Measurements from ENCODE around the gene GPR162.

GPR162 gene

DNA sequence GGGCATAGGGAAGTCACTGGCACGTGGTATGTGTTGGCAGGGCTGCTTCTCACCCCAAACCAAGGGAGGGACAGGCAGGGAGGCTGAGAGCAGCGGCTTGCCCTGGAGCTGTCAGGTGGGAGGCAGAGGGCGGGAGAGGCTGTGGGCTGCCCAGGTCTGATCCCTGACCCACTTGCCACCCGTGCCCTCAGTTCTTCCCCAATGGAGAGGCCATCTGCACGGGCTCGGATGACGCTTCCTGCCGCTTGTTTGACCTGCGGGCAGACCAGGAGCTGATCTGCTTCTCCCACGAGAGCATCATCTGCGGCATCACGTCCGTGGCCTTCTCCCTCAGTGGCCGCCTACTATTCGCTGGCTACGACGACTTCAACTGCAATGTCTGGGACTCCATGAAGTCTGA, 23.8 kb downstream of the GPR162 start:
- TF ChIP-seq, protein P1, sequence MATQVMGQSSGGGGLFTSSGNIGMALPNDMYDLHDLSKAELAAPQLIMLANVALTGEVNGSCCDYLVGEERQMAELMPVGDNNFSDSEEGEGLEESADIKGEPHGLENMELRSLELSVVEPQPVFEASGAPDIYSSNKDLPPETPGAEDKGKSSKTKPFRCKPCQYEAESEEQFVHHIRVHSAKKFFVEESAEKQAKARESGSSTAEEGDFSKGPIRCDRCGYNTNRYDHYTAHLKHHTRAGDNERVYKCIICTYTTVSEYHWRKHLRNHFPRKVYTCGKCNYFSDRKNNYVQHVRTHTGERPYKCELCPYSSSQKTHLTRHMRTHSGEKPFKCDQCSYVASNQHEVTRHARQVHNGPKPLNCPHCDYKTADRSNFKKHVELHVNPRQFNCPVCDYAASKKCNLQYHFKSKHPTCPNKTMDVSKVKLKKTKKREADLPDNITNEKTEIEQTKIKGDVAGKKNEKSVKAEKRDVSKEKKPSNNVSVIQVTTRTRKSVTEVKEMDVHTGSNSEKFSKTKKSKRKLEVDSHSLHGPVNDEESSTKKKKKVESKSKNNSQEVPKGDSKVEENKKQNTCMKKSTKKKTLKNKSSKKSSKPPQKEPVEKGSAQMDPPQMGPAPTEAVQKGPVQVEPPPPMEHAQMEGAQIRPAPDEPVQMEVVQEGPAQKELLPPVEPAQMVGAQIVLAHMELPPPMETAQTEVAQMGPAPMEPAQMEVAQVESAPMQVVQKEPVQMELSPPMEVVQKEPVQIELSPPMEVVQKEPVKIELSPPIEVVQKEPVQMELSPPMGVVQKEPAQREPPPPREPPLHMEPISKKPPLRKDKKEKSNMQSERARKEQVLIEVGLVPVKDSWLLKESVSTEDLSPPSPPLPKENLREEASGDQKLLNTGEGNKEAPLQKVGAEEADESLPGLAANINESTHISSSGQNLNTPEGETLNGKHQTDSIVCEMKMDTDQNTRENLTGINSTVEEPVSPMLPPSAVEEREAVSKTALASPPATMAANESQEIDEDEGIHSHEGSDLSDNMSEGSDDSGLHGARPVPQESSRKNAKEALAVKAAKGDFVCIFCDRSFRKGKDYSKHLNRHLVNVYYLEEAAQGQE (IDR thresholded peaks at IDR 0.05; ENCODE audit: insufficient read depth in 1 of 2, low read depth in 2 of 2, low read length in 2 of 2), result no peak
- TF ChIP-seq TAF1 (IDR thresholded peaks at IDR 0.05; ENCODE audit: borderline replicate concordance, insufficient read depth, low read length) (no peak), POLR2AphosphoS5 (IDR thresholded peaks at IDR 0.05; ENCODE audit: low read depth, low read length) (no peak)

DNA sequence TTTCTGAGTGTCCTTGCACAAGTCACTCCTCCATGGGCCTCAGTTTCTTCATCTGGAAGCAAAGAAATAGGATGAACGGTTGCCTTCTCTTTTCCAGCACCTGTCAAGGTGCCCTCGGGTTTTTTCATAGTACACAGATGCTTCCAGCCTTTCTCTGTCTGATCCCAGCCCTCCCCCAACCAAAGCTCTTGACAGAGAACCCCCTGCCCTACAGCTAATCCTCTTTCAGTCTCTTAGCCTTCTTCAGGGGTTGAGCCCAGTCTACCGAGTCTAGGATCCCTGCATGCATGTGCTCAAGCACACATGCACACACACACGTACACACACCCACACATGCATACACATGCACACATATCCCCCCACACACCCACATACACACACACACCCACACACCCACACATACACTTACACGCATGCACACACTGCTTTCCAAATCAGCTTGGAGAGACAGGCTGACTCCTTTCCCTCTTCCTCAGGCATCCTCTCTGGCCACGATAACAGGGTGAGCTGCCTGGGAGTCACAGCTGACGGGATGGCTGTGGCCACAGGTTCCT, 24.8 kb downstream of the GPR162 start:
- TF ChIP-seq SIN3A (IDR thresholded peaks at IDR 0.05; ENCODE audit: borderline replicate concordance, insufficient read depth, low read length), result no peak
- TF ChIP-seq FOXP2 (optimal IDR thresholded peaks at IDR 0.05; ENCODE audit: borderline replicate concordance, extremely low read depth, extremely low read length, insufficient read depth), result no peak
- no peak for TF ChIP-seq TAF1 (IDR thresholded peaks at IDR 0.05; ENCODE audit: borderline replicate concordance, insufficient read depth, low read length)
- no peak for TF ChIP-seq POLR2AphosphoS5 (IDR thresholded peaks at IDR 0.05; ENCODE audit: low read depth, low read length)

DNA sequence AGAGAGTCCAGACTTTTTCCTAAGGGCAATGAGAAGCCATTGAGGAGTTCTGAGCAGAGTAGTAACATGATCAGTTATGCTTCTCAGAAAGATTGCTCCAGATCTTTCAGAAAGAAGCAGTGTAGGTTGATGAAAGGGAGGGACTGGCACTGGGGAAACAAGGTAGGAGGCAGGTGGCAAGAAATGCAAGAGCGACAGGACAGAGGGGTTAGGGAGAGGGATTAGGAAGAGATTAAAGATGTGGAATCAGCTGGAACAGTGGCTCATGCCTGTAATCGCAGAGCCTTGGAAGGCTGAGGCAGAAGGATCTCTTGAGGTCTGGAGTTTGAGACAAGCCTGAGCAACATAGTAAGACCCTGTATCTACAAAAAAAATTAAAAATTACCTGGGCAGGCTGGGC, 26.1 kb downstream of the GPR162 start:
- no peak for TF ChIP-seq TAF1 (IDR thresholded peaks at IDR 0.05; ENCODE audit: borderline replicate concordance, insufficient read depth, low read length)
- no peak for TF ChIP-seq FOXP2 (optimal IDR thresholded peaks at IDR 0.05; ENCODE audit: borderline replicate concordance, extremely low read depth, extremely low read length, insufficient read depth)
- no peak for TF ChIP-seq POLR2AphosphoS5 (IDR thresholded peaks at IDR 0.05; ENCODE audit: low read depth, low read length)
- TF ChIP-seq, protein P1 (IDR thresholded peaks at IDR 0.05; ENCODE audit: insufficient read depth in 1 of 2, low read depth in 2 of 2, low read length in 2 of 2), result no peak
- TF ChIP-seq SIN3A (IDR thresholded peaks at IDR 0.05; ENCODE audit: borderline replicate concordance, insufficient read depth, low read length), result no peak

DNA sequence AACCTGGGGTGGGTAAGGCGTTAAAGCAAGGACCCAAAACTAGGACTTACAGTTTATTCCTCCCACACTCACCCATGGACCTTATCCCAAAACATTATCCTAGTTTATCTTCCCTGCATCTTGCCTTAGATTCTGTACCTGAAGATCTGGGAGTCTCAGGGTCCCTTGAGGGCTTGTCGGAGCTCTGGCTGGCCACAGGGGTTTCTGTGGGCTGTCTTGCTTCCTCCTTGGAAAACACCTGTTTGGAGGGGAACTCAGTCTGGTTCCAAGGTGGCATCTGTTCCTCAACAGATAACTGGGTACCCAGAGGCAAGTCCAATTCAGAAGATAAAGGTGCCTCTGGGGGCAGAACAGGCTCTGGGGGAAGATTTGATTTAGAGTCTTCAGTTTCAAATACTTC, 27.8 kb downstream of the GPR162 start:
- TF ChIP-seq TAF1 (IDR thresholded peaks at IDR 0.05; ENCODE audit: borderline replicate concordance, insufficient read depth, low read length) (no peak), FOXP2 (optimal IDR thresholded peaks at IDR 0.05; ENCODE audit: borderline replicate concordance, extremely low read depth, extremely low read length, insufficient read depth) (no peak), POLR2AphosphoS5 (IDR thresholded peaks at IDR 0.05; ENCODE audit: low read depth, low read length) (no peak), SIN3A (IDR thresholded peaks at IDR 0.05; ENCODE audit: borderline replicate concordance, insufficient read depth, low read length) (no peak)
- TF ChIP-seq, protein P1 (IDR thresholded peaks at IDR 0.05; ENCODE audit: insufficient read depth in 1 of 2, low read depth in 2 of 2, low read length in 2 of 2), result no peak

DNA sequence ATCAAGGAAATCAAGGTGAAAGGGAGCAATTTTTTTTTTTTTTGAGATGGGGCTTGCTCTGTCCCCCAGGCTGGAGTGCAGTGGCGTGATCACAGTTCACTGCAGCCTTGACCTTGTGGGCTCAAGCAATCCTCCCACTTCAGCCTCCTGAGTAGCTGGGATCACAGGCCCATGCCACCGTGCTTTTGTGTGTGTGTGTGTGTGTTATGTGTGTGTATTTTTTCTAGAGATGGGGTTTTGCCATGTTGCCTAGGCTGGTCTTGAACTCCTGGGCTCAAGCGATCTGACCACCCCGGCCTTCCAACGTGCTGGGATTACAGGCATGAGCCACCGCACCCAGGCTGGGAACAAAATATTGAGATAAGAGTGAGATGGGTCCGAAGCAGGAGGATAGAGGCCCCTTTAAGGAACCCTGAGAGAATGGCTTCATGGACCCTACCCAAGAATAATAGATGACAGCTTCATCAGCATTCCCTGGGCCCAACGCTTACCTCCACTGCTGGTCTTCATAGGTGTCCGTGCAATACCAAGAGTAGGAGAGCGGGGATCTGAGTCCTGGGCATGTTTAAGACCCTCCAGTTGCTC, 28.4 kb downstream of the GPR162 start:
- TF ChIP-seq, protein P1 (IDR thresholded peaks at IDR 0.05; ENCODE audit: insufficient read depth in 1 of 2, low read depth in 2 of 2, low read length in 2 of 2), result no peak
- TF ChIP-seq TAF1 (IDR thresholded peaks at IDR 0.05; ENCODE audit: borderline replicate concordance, insufficient read depth, low read length), result no peak
- TF ChIP-seq POLR2AphosphoS5 (IDR thresholded peaks at IDR 0.05; ENCODE audit: low read depth, low read length), result no peak
- TF ChIP-seq FOXP2 (optimal IDR thresholded peaks at IDR 0.05; ENCODE audit: borderline replicate concordance, extremely low read depth, extremely low read length, insufficient read depth), result no peak
- TF ChIP-seq SIN3A (IDR thresholded peaks at IDR 0.05; ENCODE audit: borderline replicate concordance, insufficient read depth, low read length), result no peak
